ENCODE data around the gene TRPM8.
"Not testable (repeated sequence)": the region's sequence is repeated elsewhere in the genome, so short reads cannot be mapped to it uniquely, and the experiment has no call there.

The TRPM8 gene

GRCh38 chr2:233952335-233952734 lies 35.2 kb downstream of the TRPM8 start:
- no peak overlapping the region for H3K27ac Mint-ChIP-seq
- H3K27me3 Mint-ChIP-seq: peaks cover 19% of the 10 kb centered on the region
- no peaks in the 10 kb centered on the region for H3K9me3 Mint-ChIP-seq (ENCODE audit: low read depth)
- peaks cover 3% of the 10 kb centered on the region for H3K36me3 Mint-ChIP-seq
- no peak overlapping the region for H3K4me3 Mint-ChIP-seq
- H3K4me1 Mint-ChIP-seq (ENCODE audit: low read depth): no peaks in the 10 kb centered on the region

GRCh38 chr2:233953087-233953801 lies 36.1 kb downstream of the TRPM8 start:
- no peak overlapping the region for H3K4me3 Mint-ChIP-seq
- H3K36me3 Mint-ChIP-seq: peaks cover 3% of the 10 kb centered on the region
- no peaks in the 10 kb centered on the region for H3K9me3 Mint-ChIP-seq (ENCODE audit: low read depth)
- H3K27me3 Mint-ChIP-seq: peaks cover 16% of the 10 kb centered on the region
- H3K27ac Mint-ChIP-seq: no peak overlapping the region
- no peaks in the 10 kb centered on the region for H3K4me1 Mint-ChIP-seq (ENCODE audit: low read depth)

GRCh38 chr2:233960203-233960602 lies 43.0 kb downstream of the TRPM8 start:
- H3K4me1 Mint-ChIP-seq (ENCODE audit: low read depth): no peaks in the 10 kb centered on the region
- H3K36me3 Mint-ChIP-seq: no peaks in the 10 kb centered on the region
- H3K9me3 Mint-ChIP-seq (ENCODE audit: low read depth): no peaks in the 10 kb centered on the region
- H3K27ac Mint-ChIP-seq: no peak overlapping the region
- no peaks in the 10 kb centered on the region for H3K27me3 Mint-ChIP-seq
- no peak overlapping the region for H3K4me3 Mint-ChIP-seq

- Mint-ChIP-seq H3K27ac (no peak overlapping the region), H3K4me1 (ENCODE audit: low read depth) (no peaks in the 10 kb centered on the region), H3K36me3 (no peaks in the 10 kb centered on the region), H3K27me3 (no peaks in the 10 kb centered on the region), H3K9me3 (ENCODE audit: low read depth) (no peaks in the 10 kb centered on the region), H3K4me3 (no peak overlapping the region)
Observed at GRCh38 chr2:233961905-233962304, 44.7 kb downstream of the TRPM8 start.

GRCh38 chr2:233964581-233964980 lies 47.4 kb downstream of the TRPM8 start:
- Mint-ChIP-seq H3K4me3 (no peak overlapping the region), H3K27me3 (no peaks in the 10 kb centered on the region), H3K4me1 (ENCODE audit: low read depth) (peaks cover 7% of the 10 kb centered on the region)

GRCh38 chr2:233965032-233965603 lies 47.9 kb downstream of the TRPM8 start:
- Mint-ChIP-seq H3K4me1 (ENCODE audit: low read depth) (peaks cover 7% of the 10 kb centered on the region), H3K27ac (no peak overlapping the region), H3K4me3 (no peak overlapping the region), H3K27me3 (no peaks in the 10 kb centered on the region), H3K36me3 (no peaks in the 10 kb centered on the region), H3K9me3 (ENCODE audit: low read depth) (no peaks in the 10 kb centered on the region)

More at GRCh38 chr2:233964581-233964980, 47.4 kb downstream of the TRPM8 start:
- H3K27ac Mint-ChIP-seq: no peak overlapping the region
- no peaks in the 10 kb centered on the region for H3K9me3 Mint-ChIP-seq (ENCODE audit: low read depth)
- no peaks in the 10 kb centered on the region for H3K36me3 Mint-ChIP-seq

GRCh38 chr2:233965646-233966045 lies 48.5 kb downstream of the TRPM8 start:
- H3K9me3 Mint-ChIP-seq (ENCODE audit: low read depth); H3K4me3 Mint-ChIP-seq; H3K27ac Mint-ChIP-seq; H3K4me1 Mint-ChIP-seq (ENCODE audit: low read depth); H3K36me3 Mint-ChIP-seq; H3K27me3 Mint-ChIP-seq: not testable (repeated sequence)

GRCh38 chr2:233966388-233966787 lies 49.2 kb downstream of the TRPM8 start:
- H3K4me1 Mint-ChIP-seq (ENCODE audit: low read depth): peaks cover 7% of the 10 kb centered on the region
- no peak overlapping the region for H3K27ac Mint-ChIP-seq

GRCh38 chr2:233967164-233967563 lies 50.0 kb downstream of the TRPM8 start:
- no peaks in the 10 kb centered on the region for H3K9me3 Mint-ChIP-seq (ENCODE audit: low read depth)
- H3K27me3 Mint-ChIP-seq: no peaks in the 10 kb centered on the region
- peaks cover 7% of the 10 kb centered on the region for H3K4me1 Mint-ChIP-seq (ENCODE audit: low read depth)
- no peak overlapping the region for H3K27ac Mint-ChIP-seq
- no peaks in the 10 kb centered on the region for H3K36me3 Mint-ChIP-seq
- H3K4me3 Mint-ChIP-seq: no peak overlapping the region

More at GRCh38 chr2:233966388-233966787, 49.2 kb downstream of the TRPM8 start:
- H3K9me3 Mint-ChIP-seq (ENCODE audit: low read depth): no peaks in the 10 kb centered on the region
- H3K27me3 Mint-ChIP-seq: no peaks in the 10 kb centered on the region
- H3K36me3 Mint-ChIP-seq: no peaks in the 10 kb centered on the region
- H3K4me3 Mint-ChIP-seq: no peak overlapping the region

- H3K4me3 Mint-ChIP-seq: no peak overlapping the region
- no peaks in the 10 kb centered on the region for H3K27me3 Mint-ChIP-seq
- no peaks in the 10 kb centered on the region for H3K9me3 Mint-ChIP-seq (ENCODE audit: low read depth)
- no peak overlapping the region for H3K27ac Mint-ChIP-seq
- no peaks in the 10 kb centered on the region for H3K36me3 Mint-ChIP-seq
- H3K4me1 Mint-ChIP-seq (ENCODE audit: low read depth): peaks cover 7% of the 10 kb centered on the region
Observed at GRCh38 chr2:233968556-233968955, 51.4 kb downstream of the TRPM8 start.

GRCh38 chr2:233972460-233972859 lies 55.3 kb downstream of the TRPM8 start:
- H3K4me1 Mint-ChIP-seq (ENCODE audit: low read depth): peaks cover 18% of the 10 kb centered on the region
- not testable (repeated sequence) for H3K4me3 Mint-ChIP-seq; H3K27me3 Mint-ChIP-seq; H3K9me3 Mint-ChIP-seq (ENCODE audit: low read depth); H3K27ac Mint-ChIP-seq; H3K36me3 Mint-ChIP-seq

- no peak overlapping the region for H3K27ac Mint-ChIP-seq
- no peaks in the 10 kb centered on the region for H3K9me3 Mint-ChIP-seq (ENCODE audit: low read depth)
- no peaks in the 10 kb centered on the region for H3K27me3 Mint-ChIP-seq
- H3K36me3 Mint-ChIP-seq: no peaks in the 10 kb centered on the region
- no peak overlapping the region for H3K4me3 Mint-ChIP-seq
- H3K4me1 Mint-ChIP-seq (ENCODE audit: low read depth): peaks cover 20% of the 10 kb centered on the region
Observed at GRCh38 chr2:233972941-233973575, 55.9 kb downstream of the TRPM8 start.

GRCh38 chr2:233973786-233974185 lies 56.6 kb downstream of the TRPM8 start:
- no peaks in the 10 kb centered on the region for H3K9me3 Mint-ChIP-seq (ENCODE audit: low read depth)
- H3K36me3 Mint-ChIP-seq: no peaks in the 10 kb centered on the region
- no peak overlapping the region for H3K4me3 Mint-ChIP-seq
- no peak overlapping the region for H3K27ac Mint-ChIP-seq
- H3K4me1 Mint-ChIP-seq (ENCODE audit: low read depth): peaks cover 22% of the 10 kb centered on the region
- no peaks in the 10 kb centered on the region for H3K27me3 Mint-ChIP-seq

- no peaks in the 10 kb centered on the region for H3K27me3 Mint-ChIP-seq
- H3K36me3 Mint-ChIP-seq: no peaks in the 10 kb centered on the region
- H3K27ac Mint-ChIP-seq: no peak overlapping the region
- peaks cover 25% of the 10 kb centered on the region for H3K4me1 Mint-ChIP-seq (ENCODE audit: low read depth)
- H3K4me3 Mint-ChIP-seq: no peak overlapping the region
- no peaks in the 10 kb centered on the region for H3K9me3 Mint-ChIP-seq (ENCODE audit: low read depth)
Observed at GRCh38 chr2:233974530-233975071, 57.4 kb downstream of the TRPM8 start.

- no peaks in the 10 kb centered on the region for H3K27me3 Mint-ChIP-seq
- H3K4me1 Mint-ChIP-seq (ENCODE audit: low read depth): peaks cover 28% of the 10 kb centered on the region
- H3K9me3 Mint-ChIP-seq (ENCODE audit: low read depth): no peaks in the 10 kb centered on the region
- no peaks in the 10 kb centered on the region for H3K36me3 Mint-ChIP-seq
- no peak overlapping the region for H3K4me3 Mint-ChIP-seq
- no peak overlapping the region for H3K27ac Mint-ChIP-seq
Observed at GRCh38 chr2:233976087-233976486, 58.9 kb downstream of the TRPM8 start.

Measured in activated naive CD8-positive, alpha-beta T cell (primary cell).